HEK293 (cell line): ENCODE results near the gene LPIN3.

Source experiments
- CTCF ChIA-PET: fragments of 350-600 bp; formaldehyde crosslinking; extraction: SDS; loops from one replicate; lab custom pipeline; 2021; ENCODE audit warnings: antibody characterized with exemption; lab: Yijun Ruan, JAX
- POLR2A ChIA-PET: fragments of 300-600 bp; formaldehyde crosslinking; extraction: SDS; loops from one replicate; lab custom pipeline; 2020; ENCODE audit warnings: antibody characterized with exemption, inconsistent platforms; lab: Yijun Ruan, JAX
- H3K27ac ChIP-seq: fragments of 200-500 bp; sonication (Bioruptor generic); 2 replicates; pipeline ENCODE4 v1.5.1; 2014; ENCODE audit warnings: low read depth, low read length, control low read depth, inconsistent platforms; ENCODE audit errors: extremely low read depth
- H3K36me3 ChIP-seq, 2 experiments: fragments of 200-500 bp in 1 of 2; sonication (Bioruptor generic) in 1 of 2; 1 replicate in 1 of 2; 2 replicates in 1 of 2; pipeline ENCODE4 v1.5.1; 2014 to 2017; ENCODE audit warnings: inconsistent platforms in 2 of 2, low read length in 2 of 2; ENCODE audit not compliant: control insufficient read depth in 2 of 2, insufficient read depth in 1 of 2
- H3K4me1 ChIP-seq: fragments of 200-500 bp; sonication (Bioruptor generic); 2 replicates; pipeline ENCODE4 v1.5.1; 2014; ENCODE audit warnings: mild to moderate bottlenecking, low read length, inconsistent platforms; ENCODE audit not compliant: control insufficient read depth, insufficient read depth
- H3K4me3 ChIP-seq: 2 replicates; pipeline ENCODE4 v1.5.1; 2011; ENCODE audit warnings: low read depth, mild to moderate bottlenecking, control low read depth, low read length, moderate library complexity
- H3K9me3 ChIP-seq: fragments of 200-500 bp; sonication (Bioruptor generic); 2 replicates; pipeline ENCODE4 v1.5.1; 2014; ENCODE audit warnings: low read depth, low read length, inconsistent platforms; ENCODE audit not compliant: control insufficient read depth, insufficient read depth
- BCL11A ChIP-seq: fragments of 450-650 bp; formaldehyde crosslinking; IDR thresholded peaks from 2 replicates; pipeline ENCODE4 v1.5.1; 2016; ENCODE audit warnings: low read depth, missing biosample characterization, missing genetic modification characterization
- GLIS1 ChIP-seq: fragments of 450-650 bp; formaldehyde crosslinking; IDR thresholded peaks from 2 replicates; pipeline ENCODE4 v1.5.1; 2016; ENCODE audit warnings: missing biosample characterization, missing genetic modification characterization
- HOXA7 ChIP-seq: sonication (generic); formaldehyde crosslinking; IDR thresholded peaks from 2 replicates; pipeline ENCODE4 v1.8.1; 2022; ENCODE audit warnings: missing genetic modification reagents, borderline replicate concordance
- KLF7 ChIP-seq: fragments of 450-650 bp; formaldehyde crosslinking; IDR thresholded peaks from 2 replicates; pipeline ENCODE4 v1.5.1; 2016; ENCODE audit warnings: missing biosample characterization, missing genetic modification characterization, borderline replicate concordance
- PATZ1 ChIP-seq: fragments of 450-650 bp; formaldehyde crosslinking; IDR thresholded peaks from 2 replicates; pipeline ENCODE4 v1.5.1; 2016; ENCODE audit warnings: missing biosample characterization, missing genetic modification characterization
- YY1 ChIP-seq: fragments of 450-650 bp; formaldehyde crosslinking; IDR thresholded peaks from 2 replicates; pipeline ENCODE4 v1.5.1; 2018; ENCODE audit warnings: missing biosample characterization, missing genetic modification characterization
- ZIC2 ChIP-seq: fragments of 450-650 bp; formaldehyde crosslinking; IDR thresholded peaks from 2 replicates; pipeline ENCODE4 v1.5.1; 2016; ENCODE audit warnings: missing biosample characterization, missing genetic modification characterization
- ZNF140 ChIP-seq: fragments of 450-650 bp; formaldehyde crosslinking; IDR thresholded peaks from 2 replicates; pipeline ENCODE4 v1.5.1; 2016; ENCODE audit warnings: missing biosample characterization, missing genetic modification characterization
- ZNF146 ChIP-seq: fragments of 450-650 bp; formaldehyde crosslinking; IDR thresholded peaks from 2 replicates; pipeline ENCODE4 v1.5.1; 2016; ENCODE audit warnings: missing biosample characterization, missing genetic modification characterization
- ZNF174 ChIP-seq: fragments of 450-650 bp; formaldehyde crosslinking; IDR thresholded peaks from 2 replicates; pipeline ENCODE4 v1.5.0; 2017; ENCODE audit warnings: missing biosample characterization, mild to moderate bottlenecking, missing genetic modification characterization
- ZNF24 ChIP-seq: fragments of 450-650 bp; formaldehyde crosslinking; IDR thresholded peaks from 2 replicates; pipeline ENCODE4 v1.5.1; 2016; ENCODE audit warnings: missing biosample characterization, missing genetic modification characterization
- ZNF548 ChIP-seq: fragments of 450-650 bp; formaldehyde crosslinking; IDR thresholded peaks from 2 replicates; pipeline ENCODE4 v1.5.1; 2016; ENCODE audit warnings: missing biosample characterization, missing genetic modification characterization
- ZNF549 ChIP-seq: fragments of 450-650 bp; IDR thresholded peaks from 2 replicates; pipeline ENCODE4 v1.5.1; 2018; ENCODE audit warnings: missing biosample characterization, missing genetic modification characterization, mild to moderate bottlenecking, inconsistent platforms, moderate library complexity
- ZNF555 ChIP-seq: fragments of 450-650 bp; formaldehyde crosslinking; conservative IDR thresholded peaks from 2 replicates; pipeline ENCODE4 v1.5.1; 2017; ENCODE audit warnings: missing biosample characterization, mild to moderate bottlenecking, missing genetic modification characterization, inconsistent platforms
- ZNF585B ChIP-seq: fragments of 450-650 bp; formaldehyde crosslinking; IDR thresholded peaks from 2 replicates; pipeline ENCODE4 v1.5.1; 2016; ENCODE audit warnings: missing biosample characterization, missing genetic modification characterization
- ZNF747 ChIP-seq: fragments of 450-650 bp; formaldehyde crosslinking; IDR thresholded peaks from 2 replicates; pipeline ENCODE4 v1.5.1; 2016; ENCODE audit warnings: missing biosample characterization, missing genetic modification characterization
- ZNF768 ChIP-seq: fragments of 450-650 bp; formaldehyde crosslinking; IDR thresholded peaks from 2 replicates; pipeline ENCODE4 v1.5.1; 2018; ENCODE audit warnings: missing biosample characterization, mild to moderate bottlenecking, missing genetic modification characterization
- ZNF777 ChIP-seq: fragments of 450-650 bp; formaldehyde crosslinking; IDR thresholded peaks from 2 replicates; pipeline ENCODE4 v1.5.1; 2017; ENCODE audit warnings: missing biosample characterization, missing genetic modification characterization, borderline replicate concordance
- ZSCAN16 ChIP-seq: fragments of 450-650 bp; formaldehyde crosslinking; IDR thresholded peaks from 2 replicates; pipeline ENCODE4 v1.5.1; 2016; ENCODE audit warnings: missing biosample characterization, missing genetic modification characterization
- ZSCAN5A ChIP-seq: fragments of 450-650 bp; formaldehyde crosslinking; IDR thresholded peaks from 2 replicates; pipeline ENCODE4 v1.5.1; 2016; ENCODE audit warnings: missing biosample characterization, missing genetic modification characterization
- TF ChIP-seq, protein P1 (sequence below): fragments of 450-650 bp; formaldehyde crosslinking; IDR thresholded peaks from 2 replicates; pipeline ENCODE4 v1.5.1; 2016; ENCODE audit warnings: missing biosample characterization, missing genetic modification characterization, borderline replicate concordance
- TF ChIP-seq, protein P2 (sequence below): fragments of 450-650 bp; formaldehyde crosslinking; IDR thresholded peaks from 2 replicates; pipeline ENCODE4 v1.5.1; 2016; ENCODE audit warnings: missing biosample characterization, missing genetic modification characterization
- TF ChIP-seq, protein P3 (sequence below): fragments of 450-650 bp; formaldehyde crosslinking; IDR thresholded peaks from 2 replicates; pipeline ENCODE4 v1.5.1; 2016; ENCODE audit warnings: missing biosample characterization, missing genetic modification characterization

The LPIN3 gene

GRCh38 chr20:41316051-41316450, 24.6 kb upstream of the LPIN3 start:
- POLR2A ChIA-PET: interaction anchor here (1.6 kb wide), 1 partner anchor 24 kb away, joined by 6 read pairs; the partner anchor contains the start of gene LPIN3
- H3K9me3 ChIP-seq: no peaks in the 10 kb centered on the region
- TF ChIP-seq ZNF146 (no peak), ZIC2 (tag by site-specific recombination) (no peak), PATZ1 (no peak), ZNF549 (tag by site-specific recombination) (no peak), ZNF555 (tag by site-specific recombination) (no peak), HOXA7 (no peak), ZNF24 (tag by site-specific recombination) (no peak), ZNF777 (tag by site-specific recombination) (no peak)
- no peak overlapping the region for H3K27ac ChIP-seq
- CTCF ChIA-PET: no interaction called here
- H3K36me3 ChIP-seq: peaks cover 0 to 5% of the 10 kb centered on the region in 2 experiments; a peak in 1 of 3 replicates
- H3K4me1 ChIP-seq: peaks cover 8% of the 10 kb centered on the region
- peak overlapping the region; percentile 87; the same call in 1 of the 2 replicates for H3K4me3 ChIP-seq

DNA sequence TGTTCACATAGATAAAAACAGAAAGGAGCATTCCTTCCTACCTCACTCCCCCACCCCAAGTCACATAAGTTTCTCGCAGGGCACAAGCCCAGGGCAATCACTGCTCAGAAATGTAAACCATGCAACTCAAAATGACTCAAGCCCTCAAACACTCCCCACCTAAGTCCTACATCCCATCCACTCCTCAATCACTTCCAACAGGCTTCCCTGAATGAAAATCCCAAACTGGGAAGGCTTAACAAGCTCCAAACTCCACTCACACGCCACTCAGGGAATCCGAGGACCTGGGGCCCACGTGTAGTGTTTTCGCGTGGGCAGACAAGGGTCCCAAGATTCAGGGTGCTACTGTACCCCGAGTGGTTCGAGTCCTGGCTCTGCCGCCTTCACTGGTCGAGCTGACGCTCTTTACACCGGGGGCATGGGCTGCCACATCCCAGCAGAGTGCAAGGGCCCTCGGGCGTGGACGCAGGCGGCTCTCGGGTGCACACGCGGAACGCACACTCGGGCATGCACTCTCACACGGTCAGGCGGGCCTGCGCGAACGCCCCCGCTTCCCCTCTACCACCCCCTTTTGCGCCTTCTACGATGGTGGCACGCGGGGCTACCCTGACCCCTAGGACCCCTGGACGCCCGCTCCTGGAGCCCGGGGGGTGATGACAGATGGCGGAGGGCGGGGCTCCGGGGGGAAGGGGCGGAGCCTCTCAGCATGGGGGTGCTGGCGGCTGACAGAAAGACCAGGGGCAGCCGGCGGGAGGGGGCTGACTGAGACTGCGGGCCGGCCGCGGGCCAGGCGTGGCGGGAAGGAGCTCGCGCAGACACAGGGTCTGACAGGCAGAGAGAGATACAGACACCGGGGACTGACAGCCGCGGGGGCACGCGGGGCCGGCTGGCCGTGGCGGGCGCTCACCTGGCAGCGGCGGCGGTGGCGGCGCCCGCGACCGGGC, 23.7 kb upstream of the LPIN3 start:
- Histone ChIP-seq H3K9me3 (no peaks in the 10 kb centered on the region), H3K27ac (peak overlapping the region; percentile 65; the same call in 1 of the 2 replicates), H3K36me3 (peaks cover 0 to 5% of the 10 kb centered on the region in 2 experiments; a peak in 1 of 3 replicates), H3K4me3 (peak overlapping the region; percentile 87), H3K4me1 (peaks cover 8% of the 10 kb centered on the region)
- ChIA-PET POLR2A (interaction anchor here (0.9 to 1.6 kb wide), 3 partner anchors 11 to 24 kb away, joined by 3 to 7 read pairs (median 6); partner anchors contain the start of gene LPIN3), CTCF (interaction anchor here (0.7 kb wide), 1 partner anchor 302 kb away, joined by 3 read pairs; no protein-coding TSS in a partner anchor)
- no peak for TF ChIP-seq ZNF174
- no peak for TF ChIP-seq ZNF747 (tag by site-specific recombination)
- no peak for TF ChIP-seq ZNF548 (tag by site-specific recombination)
- no peak for TF ChIP-seq ZNF140 (tag by site-specific recombination)
- TF ChIP-seq, protein P1, sequence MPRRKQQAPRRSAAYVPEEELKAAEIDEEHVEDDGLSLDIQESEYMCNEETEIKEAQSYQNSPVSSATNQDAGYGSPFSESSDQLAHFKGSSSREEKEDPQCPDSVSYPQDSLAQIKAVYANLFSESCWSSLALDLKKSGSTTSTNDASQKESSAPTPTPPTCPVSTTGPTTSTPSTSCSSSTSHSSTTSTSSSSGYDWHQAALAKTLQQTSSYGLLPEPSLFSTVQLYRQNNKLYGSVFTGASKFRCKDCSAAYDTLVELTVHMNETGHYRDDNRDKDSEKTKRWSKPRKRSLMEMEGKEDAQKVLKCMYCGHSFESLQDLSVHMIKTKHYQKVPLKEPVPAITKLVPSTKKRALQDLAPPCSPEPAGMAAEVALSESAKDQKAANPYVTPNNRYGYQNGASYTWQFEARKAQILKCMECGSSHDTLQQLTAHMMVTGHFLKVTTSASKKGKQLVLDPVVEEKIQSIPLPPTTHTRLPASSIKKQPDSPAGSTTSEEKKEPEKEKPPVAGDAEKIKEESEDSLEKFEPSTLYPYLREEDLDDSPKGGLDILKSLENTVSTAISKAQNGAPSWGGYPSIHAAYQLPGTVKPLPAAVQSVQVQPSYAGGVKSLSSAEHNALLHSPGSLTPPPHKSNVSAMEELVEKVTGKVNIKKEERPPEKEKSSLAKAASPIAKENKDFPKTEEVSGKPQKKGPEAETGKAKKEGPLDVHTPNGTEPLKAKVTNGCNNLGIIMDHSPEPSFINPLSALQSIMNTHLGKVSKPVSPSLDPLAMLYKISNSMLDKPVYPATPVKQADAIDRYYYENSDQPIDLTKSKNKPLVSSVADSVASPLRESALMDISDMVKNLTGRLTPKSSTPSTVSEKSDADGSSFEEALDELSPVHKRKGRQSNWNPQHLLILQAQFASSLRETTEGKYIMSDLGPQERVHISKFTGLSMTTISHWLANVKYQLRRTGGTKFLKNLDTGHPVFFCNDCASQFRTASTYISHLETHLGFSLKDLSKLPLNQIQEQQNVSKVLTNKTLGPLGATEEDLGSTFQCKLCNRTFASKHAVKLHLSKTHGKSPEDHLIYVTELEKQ: 0 out of 2 replicates have a peak, but pooled peaks have one; percentile 12
- TF ChIP-seq ZSCAN5A (tag by site-specific recombination): no peak; the same call in 1 of the 2 replicates
- no peak for TF ChIP-seq ZSCAN16 (tag by site-specific recombination)
- TF ChIP-seq, protein P2, sequence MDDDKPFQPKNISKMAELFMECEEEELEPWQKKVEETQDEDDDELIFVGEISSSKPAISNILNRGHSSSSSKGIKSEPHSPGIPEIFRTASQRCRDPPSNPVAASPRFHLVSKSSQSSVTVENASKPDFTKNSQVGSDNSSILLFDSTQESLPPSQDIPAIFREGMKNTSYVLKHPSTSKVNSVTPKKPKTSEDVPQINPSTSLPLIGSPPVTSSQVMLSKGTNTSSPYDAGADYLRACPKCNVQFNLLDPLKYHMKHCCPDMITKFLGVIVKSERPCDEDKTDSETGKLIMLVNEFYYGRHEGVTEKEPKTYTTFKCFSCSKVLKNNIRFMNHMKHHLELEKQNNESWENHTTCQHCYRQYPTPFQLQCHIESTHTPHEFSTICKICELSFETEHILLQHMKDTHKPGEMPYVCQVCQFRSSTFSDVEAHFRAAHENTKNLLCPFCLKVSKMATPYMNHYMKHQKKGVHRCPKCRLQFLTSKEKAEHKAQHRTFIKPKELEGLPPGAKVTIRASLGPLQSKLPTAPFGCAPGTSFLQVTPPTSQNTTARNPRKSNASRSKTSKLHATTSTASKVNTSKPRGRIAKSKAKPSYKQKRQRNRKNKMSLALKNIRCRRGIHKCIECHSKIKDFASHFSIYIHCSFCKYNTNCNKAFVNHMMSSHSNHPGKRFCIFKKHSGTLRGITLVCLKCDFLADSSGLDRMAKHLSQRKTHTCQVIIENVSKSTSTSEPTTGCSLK: no peak
- 0 out of 2 replicates have a peak, but pooled peaks have one; percentile 49 for TF ChIP-seq KLF7 (tag by site-specific recombination)
- no peak for TF ChIP-seq ZNF585B (tag by site-specific recombination)
- no peak for TF ChIP-seq HOXA7
- peak; percentile 92 for TF ChIP-seq GLIS1 (tag by site-specific recombination)
- TF ChIP-seq, protein P3, sequence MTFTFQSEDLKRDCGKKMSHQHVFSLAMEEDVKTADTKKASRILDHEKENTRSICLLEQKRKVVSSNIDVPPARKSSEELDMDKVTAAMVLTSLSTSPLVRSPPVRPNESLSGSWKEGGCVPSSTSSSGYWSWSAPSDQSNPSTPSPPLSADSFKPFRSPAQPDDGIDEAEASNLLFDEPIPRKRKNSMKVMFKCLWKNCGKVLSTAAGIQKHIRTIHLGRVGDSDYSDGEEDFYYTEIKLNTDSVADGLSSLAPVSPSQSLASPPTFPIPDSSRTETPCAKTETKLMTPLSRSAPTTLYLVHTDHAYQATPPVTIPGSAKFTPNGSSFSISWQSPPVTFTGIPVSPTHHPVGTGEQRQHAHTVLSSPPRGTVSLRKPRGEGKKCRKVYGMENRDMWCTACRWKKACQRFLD (tag by site-specific recombination): no peak
- no peak for TF ChIP-seq ZNF768 (tag by site-specific recombination)
- no peak for TF ChIP-seq YY1 (tag by site-specific recombination)
- TF ChIP-seq BCL11A (tag by site-specific recombination): peak; percentile 83
